Stimulated activated CD4-positive, alpha-beta T cell treated with anti-CD3 and anti-CD28 coated beads, Interleukin-12 subunit alpha, Interleukin-12 subunit beta, amount 100 ng/mL, for 24 hours (primary cell): Measurements from ENCODE around the gene HHAT.

Experiments used
- DNase-seq, 2 experiments: peaks; one replicate each; pipeline ENCODE4 v3.0.0-alpha.2; 2020; ENCODE audit warnings: low read depth in 2 of 2

Gene HHAT

DNA sequence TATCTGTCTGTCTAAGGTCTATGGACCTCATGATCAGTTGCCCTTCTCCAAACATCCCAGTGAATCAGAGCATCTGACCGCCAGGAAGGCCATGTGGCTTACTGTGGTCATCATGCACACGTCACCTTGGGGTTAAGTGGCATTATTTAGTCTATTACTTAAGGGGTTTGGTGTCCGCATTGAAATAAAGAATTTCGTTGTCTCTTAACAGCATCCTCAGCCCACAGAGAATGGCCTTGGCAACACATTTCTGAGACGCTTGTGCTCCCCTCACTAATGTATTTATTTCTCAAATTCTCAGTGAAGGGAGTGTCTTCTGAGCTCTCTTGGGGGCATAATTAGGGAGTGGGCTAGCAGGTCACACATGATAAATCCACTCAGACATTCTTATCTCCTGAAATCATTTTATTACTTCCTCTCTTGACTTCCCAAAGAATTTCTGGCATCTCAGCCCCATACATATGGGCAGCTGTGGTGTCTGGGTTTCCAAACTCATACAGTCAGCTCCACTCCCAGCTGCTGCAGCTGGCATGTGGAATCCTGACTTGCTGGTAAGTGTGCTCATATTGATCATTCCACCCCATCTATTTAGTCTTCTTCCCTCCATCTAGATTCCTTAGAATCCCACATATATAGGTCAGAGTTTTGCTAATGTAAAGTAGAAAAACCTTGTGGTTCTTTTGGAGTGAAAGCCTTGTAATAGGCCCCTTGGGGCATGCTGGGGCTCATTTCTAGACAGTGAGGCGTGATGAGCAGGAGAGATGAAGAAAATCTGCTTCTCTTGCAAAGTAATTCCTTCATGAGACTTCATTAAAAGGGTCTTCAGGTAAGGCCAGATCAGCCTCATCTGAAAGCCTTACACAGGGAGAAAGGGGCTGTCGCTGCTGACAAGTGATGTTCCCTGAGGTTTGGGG is 110.5 kb downstream of the HHAT start:
- DNase-seq: no peak

DNA sequence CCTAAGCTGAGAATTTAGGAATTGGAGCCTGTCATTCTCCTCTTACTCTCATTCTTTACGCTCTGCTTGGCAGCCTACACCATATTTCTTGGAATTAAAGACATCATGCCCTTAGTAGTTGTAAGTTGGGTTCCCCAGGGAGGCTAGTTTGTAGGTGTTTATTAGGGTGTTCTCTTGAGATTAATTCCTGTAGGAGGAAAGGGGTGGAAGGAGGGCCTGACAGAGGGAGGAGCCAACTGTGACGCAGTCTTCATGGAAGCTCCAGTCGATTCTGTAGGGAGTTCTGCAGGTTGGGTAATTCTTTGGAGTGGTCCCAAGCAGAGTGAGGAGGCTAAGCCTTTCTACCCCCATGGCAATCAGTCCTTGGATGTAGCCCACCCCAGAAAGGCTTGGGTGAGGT is 111.4 kb downstream of the HHAT start:
- no peak for DNase-seq

GRCh38 chr1:210441028-210441427 is 112.3 kb downstream of the HHAT start:
- DNase-seq: no peak

DNA sequence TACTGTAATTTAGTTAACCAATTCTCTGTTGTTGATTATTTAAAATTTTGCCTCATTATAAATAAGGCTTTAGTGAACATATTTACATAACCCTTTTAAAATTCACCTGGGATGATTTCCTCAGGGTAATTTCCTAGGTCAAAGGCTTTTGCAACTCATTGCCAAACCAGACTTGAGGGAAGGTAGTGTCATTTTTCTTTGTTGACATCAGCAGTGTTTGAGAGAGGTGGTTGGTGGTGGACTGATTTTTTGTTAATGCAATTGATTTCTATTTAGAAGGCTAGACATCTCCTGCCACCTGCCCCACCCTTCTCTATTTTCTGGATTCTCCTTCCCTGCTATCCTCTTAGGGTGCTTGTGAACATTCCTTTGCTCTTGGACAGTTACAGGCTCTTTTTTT is 116.8 kb downstream of the HHAT start:
- no peak for DNase-seq

DNA sequence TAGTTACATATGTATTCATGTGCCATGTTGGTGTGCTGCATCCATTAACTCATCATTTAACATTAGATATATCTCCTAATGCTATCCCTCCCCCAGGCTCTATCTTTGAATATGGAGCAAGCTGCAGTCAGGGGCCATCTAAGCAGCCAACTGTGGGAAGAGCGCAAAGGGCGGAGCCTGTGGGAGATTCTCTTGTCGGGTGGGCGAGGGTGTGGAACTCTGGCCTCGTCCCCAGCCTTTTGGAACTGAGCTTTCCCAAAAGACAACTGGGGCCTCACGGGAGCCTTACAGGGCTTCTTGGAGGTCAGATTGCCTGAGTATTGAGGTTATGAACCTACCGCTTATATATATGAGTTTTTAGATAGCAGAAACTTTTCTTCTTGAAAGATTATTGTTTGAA is 117.2 kb downstream of the HHAT start:
- DNase-seq: no peak

- peak; percentile 72 to 74 for DNase-seq
Measured at GRCh38 chr1:210446479-210446878, 117.8 kb downstream of the HHAT start.

- no peak for DNase-seq
Measured at GRCh38 chr1:210447456-210448057, 118.9 kb downstream of the HHAT start.

DNA sequence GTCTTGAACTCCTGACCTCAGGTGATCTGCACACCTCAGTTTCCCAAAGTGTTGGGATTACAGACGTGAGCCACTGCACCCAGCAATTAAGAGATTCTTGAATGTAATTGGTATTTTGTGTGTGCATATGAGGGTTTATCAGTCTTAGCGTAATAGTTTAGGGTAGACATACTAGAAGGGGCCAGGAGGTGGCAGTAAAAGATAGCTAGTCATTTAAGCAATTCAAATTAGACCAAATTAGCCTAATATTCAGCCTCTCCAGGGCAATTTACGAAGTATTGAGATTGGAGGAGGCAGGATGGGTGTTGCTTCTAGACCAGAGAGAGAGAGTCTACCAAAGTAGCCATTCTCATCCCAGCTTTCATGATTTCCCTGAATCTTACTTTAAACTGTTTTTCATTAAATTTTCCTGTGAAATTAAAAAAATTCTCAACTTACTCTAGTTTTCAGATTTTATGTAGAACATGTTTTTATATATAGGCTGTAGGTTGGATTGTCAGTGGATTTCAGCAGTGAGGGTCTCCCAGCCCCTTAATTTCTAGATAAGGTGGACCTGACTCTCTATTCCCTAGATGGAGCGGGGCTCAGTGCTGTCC is 119.7 kb downstream of the HHAT start:
- no peak for DNase-seq

DNA sequence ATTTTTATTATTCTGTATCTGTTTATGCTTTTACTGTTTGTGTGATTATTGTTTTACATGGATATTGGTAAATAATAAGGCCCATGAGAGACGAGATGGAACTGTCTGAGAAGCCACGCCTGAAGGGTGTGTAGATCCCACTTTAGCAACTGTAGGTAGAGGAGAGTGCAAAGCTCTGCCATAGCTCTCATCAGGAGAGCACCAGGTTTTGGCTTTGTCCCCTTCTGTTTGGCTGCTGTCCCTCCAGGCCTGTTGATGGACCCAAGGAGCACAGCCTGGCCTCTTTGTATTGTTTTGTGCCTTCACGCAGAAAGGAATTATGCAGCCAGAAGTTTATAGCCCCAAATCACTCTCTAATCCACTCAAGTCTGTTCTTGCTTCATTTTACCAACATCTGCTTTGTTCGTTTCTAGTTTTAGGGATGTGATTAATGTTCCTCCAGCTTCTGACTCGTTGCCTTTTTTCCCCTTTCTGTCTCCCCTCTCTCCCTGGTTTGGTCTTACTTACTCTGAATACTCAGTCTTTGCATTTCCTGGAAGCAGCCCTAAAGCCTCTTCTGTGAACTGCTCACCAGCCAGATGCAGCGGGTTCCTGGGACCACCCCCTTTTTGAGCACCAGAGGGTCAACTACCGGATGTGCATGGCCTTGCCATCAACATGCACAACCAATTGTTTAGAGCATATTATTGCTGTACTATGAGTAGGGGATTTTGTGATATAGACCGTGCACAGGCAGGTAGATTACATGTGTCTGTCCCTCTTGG is 127.3 kb downstream of the HHAT start:
- no peak for DNase-seq

DNA sequence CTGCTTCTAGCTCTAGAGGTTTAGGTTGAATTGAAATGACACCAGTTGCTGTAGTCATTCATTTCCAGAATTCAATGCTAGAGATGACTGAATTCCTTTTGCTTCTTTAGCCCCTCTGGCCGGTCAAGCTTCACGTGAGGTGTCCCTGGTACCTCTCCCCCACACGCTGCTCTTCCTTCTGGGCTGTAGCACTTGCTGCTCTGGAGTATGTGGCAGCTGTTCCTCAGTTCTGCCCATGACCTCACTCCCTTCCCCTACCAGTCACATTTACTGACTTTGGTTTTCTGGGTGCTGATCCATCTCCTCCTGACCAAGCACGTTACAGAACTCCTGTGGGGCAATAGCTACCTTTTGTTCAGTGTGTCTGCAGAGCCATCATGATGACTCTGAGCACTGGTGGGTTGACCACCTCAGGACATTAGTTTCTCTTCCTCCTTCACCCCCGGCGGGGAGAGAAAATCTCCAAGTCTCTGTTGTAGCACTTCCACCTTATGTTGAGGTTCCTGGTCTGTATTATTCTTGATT is 128.1 kb downstream of the HHAT start:
- no peak for DNase-seq

- DNase-seq: no peak
Measured at GRCh38 chr1:210457568-210457967, 128.9 kb downstream of the HHAT start.

GRCh38 chr1:210464519-210465039 is 135.9 kb downstream of the HHAT start:
- DNase-seq: peak in 1 of 2 experiments; percentile 6

DNA sequence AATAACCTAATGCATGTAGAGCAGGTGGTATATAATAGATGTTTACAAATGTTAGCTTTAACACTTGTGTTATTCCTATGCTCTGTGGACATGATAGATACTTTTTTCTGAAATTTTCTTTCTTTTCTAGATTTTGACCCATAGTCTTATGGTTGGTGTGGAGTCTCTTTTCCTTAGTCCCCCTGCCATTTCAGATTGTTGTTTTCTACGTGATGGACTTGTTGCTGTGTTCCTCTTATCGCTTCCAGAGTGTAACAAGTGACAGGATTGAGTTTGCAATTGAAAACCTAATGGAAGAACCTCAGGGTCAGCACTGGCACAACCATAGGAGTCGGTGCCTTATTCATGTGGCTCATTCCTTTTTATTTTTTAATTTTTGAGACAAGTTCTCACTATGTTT is 136.4 kb downstream of the HHAT start:
- DNase-seq: no peak

DNA sequence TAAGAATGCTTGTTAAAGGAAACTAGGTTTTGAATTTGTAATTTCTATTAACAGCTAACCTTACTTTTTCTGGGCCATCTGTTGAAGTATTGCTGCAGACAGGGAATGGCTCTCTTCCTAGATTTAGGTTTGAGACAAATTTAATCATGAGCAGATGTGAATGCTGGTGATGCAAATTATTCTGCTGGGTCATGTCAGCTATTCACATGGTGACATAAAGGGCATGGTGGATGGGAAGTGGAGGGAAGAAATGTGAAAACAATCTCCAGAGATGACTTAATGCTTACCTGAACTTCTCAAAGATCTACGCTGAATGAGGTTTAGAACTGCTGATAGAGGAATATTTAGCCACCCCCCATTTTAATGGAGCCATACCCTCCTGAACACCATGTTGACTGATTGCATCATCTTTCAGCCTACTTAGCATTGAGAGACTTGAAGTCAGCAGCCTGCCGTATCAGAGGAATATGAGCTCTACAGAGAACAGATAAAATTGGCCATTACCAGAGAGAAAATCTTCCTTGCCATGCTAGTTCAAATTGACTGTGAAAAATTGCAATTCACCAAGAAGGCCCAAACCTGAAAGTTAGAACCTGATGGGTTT is 138.8 kb downstream of the HHAT start:
- no peak for DNase-seq

DNA sequence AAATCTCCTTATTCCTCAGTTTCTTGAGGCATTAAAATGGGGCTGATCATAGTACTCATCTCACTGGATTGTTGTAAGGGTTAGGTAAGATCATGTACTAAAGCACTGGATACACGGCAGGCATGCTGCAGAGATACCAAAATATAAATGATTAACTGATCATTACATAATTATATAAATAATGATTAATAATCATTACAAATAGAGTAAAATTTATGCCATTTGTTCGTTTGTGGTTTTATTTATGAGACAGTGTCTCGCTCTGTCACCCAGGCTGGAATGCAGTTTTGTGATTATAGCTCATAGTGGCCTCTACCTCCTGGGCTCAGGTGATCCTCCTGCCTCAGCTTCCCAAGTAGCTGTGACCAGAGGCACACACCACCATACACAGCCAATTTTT is 140.7 kb downstream of the HHAT start:
- DNase-seq: no peak

DNA sequence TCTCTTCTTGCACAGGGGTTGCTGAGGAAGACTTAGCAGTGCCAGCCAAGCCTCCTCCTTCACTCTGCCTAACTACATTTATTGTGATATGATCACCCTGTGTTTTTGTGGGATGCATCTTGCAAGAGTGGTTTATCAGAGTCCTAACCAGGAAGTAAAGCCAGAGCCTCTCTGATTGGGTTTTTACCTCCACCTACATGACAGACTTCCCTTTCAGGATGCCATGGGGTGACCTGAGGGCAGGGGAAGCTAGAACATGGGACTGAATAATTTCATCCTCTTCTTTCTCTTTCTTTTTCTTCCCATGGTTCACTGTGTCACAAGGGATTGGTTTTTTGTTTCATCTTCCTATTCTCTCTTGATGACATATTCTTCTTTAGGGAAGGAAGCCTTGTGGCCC is 146.6 kb downstream of the HHAT start:
- DNase-seq: no peak

DNA sequence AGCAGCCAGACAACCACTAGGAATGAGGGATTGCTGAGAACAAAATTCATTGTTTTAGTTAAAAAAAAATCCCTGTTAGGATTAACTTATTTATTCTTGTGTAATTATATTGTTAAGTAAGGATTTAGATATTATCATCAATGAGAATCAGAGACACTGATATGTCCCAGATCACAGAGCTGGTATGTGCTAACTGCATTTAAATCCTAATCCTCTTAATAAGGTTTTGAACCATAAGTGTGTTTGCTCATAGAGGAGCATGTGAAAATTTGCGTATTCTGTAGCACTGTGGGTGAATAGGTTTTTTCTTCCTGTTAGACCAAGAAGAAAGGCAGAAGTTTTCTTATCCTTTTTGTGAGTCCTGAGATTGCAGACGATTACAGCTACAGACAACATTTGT is 147.1 kb downstream of the HHAT start:
- DNase-seq: no peak

- DNase-seq: no peak
Measured at GRCh38 chr1:210476730-210477129, 148.0 kb downstream of the HHAT start.

- no peak for DNase-seq
Measured at GRCh38 chr1:210477328-210477924, 148.7 kb downstream of the HHAT start.

DNA sequence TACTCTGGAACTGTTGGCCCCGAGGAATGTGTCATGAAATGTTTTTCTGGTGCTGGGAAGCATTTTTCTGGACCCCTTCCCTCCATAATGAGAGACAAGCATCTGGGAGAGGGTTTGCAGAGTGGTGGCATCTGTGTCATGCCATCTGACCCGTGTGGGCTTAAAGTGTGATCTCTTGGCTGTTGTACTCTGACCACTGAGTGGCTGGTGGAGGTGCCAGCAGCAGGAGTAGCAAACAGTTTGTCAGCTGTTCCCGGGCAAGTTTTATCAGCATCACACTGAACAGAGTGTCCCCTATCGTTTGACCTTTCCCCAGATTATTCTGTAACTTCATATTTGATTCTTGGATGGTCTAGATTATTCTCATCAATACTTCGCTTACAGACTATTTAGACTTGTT is 150.1 kb downstream of the HHAT start:
- no peak for DNase-seq

GRCh38 chr1:210482491-210482890 is 153.8 kb downstream of the HHAT start:
- no peak for DNase-seq
